Neutrophil (primary cell): ENCODE measurements around the gene PKHD1.

ENCODE experiments used
- H3K27ac ChIP-seq: fragments of 200-600 bp; sonication (generic); 2 replicates; pipeline ENCODE4 v1.5.1; 2016; ENCODE audit warnings: mild to moderate bottlenecking, moderate library complexity
- H3K27me3 ChIP-seq: fragments of 200-600 bp; sonication (generic); 2 replicates; pipeline ENCODE4 v1.6.0; 2016; ENCODE audit warnings: mild to moderate bottlenecking
- H3K36me3 ChIP-seq: fragments of 200-600 bp; sonication (generic); 2 replicates; pipeline ENCODE4 v1.5.1; 2017
- H3K4me1 ChIP-seq, 2 experiments: fragments of 200-600 bp in 1 of 2; sonication (generic) in 1 of 2; 1 replicate in 1 of 2; 2 replicates in 1 of 2; pipeline versions ENCODE4 v1.5.1 to v1.6.1; 2013 to 2016; ENCODE audit warnings: low read depth in 1 of 2, low read length in 1 of 2, mild to moderate bottlenecking in 1 of 2, moderate library complexity in 1 of 2; ENCODE audit not compliant: control insufficient read depth in 1 of 2, insufficient read depth in 1 of 2
- H3K4me3 ChIP-seq, 2 experiments: fragments of 200-600 bp in 1 of 2; sonication (generic) in 1 of 2; 1 replicate in 1 of 2; 2 replicates in 1 of 2; pipeline ENCODE4 v1.5.1; 2013 to 2016; ENCODE audit warnings: low read depth in 1 of 2, low read length in 1 of 2, mild to moderate bottlenecking in 1 of 2, moderate library complexity in 1 of 2
- H3K9me3 ChIP-seq: fragments of 200-600 bp; sonication (generic); 2 replicates; pipeline ENCODE4 v1.5.1; 2016
- CTCF ChIP-seq: fragments of 200-600 bp; sonication (generic); IDR thresholded peaks from 2 replicates; pipeline ENCODE4 v1.5.1; 2016; ENCODE audit warnings: antibody characterized with exemption

Gene PKHD1

GRCh38 chr6:51814418-51814817 lies 273.0 kb downstream of the PKHD1 start:
- Histone ChIP-seq H3K9me3 (no peaks in the 10 kb centered on the region), H3K4me3 (no peak overlapping the region), H3K27ac (no peak overlapping the region), H3K36me3 (no peaks in the 10 kb centered on the region), H3K27me3 (no peaks in the 10 kb centered on the region), H3K4me1 (no peaks in the 10 kb centered on the region)
- no peak for TF ChIP-seq CTCF

GRCh38 chr6:51813904-51814303 lies 273.5 kb downstream of the PKHD1 start:
- Histone ChIP-seq H3K27ac (no peak overlapping the region), H3K4me3 (no peak overlapping the region), H3K36me3 (no peaks in the 10 kb centered on the region), H3K27me3 (no peaks in the 10 kb centered on the region), H3K4me1 (no peaks in the 10 kb centered on the region), H3K9me3 (no peaks in the 10 kb centered on the region)
- no peak for TF ChIP-seq CTCF

- no peaks in the 10 kb centered on the region for H3K4me1 ChIP-seq
These were observed 275.2 kb downstream of the PKHD1 start for GRCh38 chr6:51812231-51812630.

GRCh38 chr6:51805517-51805916 lies 281.9 kb downstream of the PKHD1 start:
- H3K27ac ChIP-seq, result no peak overlapping the region
- H3K4me1 ChIP-seq, result no peaks in the 10 kb centered on the region
- TF ChIP-seq CTCF, result no peak
- H3K9me3 ChIP-seq, result no peaks in the 10 kb centered on the region
- no peak overlapping the region for H3K4me3 ChIP-seq
- no peaks in the 10 kb centered on the region for H3K27me3 ChIP-seq
- no peaks in the 10 kb centered on the region for H3K36me3 ChIP-seq

More at GRCh38 chr6:51812231-51812630, 275.2 kb downstream of the PKHD1 start:
- Histone ChIP-seq H3K4me3 (no peak overlapping the region), H3K9me3 (no peaks in the 10 kb centered on the region), H3K27me3 (no peaks in the 10 kb centered on the region), H3K27ac (no peak overlapping the region), H3K36me3 (no peaks in the 10 kb centered on the region)
- TF ChIP-seq CTCF, result no peak

- Histone ChIP-seq H3K27me3 (no peaks in the 10 kb centered on the region), H3K36me3 (no peaks in the 10 kb centered on the region), H3K27ac (no peak overlapping the region), H3K9me3 (no peaks in the 10 kb centered on the region), H3K4me3 (no peak overlapping the region), H3K4me1 (no peaks in the 10 kb centered on the region)
- no peak for TF ChIP-seq CTCF
These were observed 286.8 kb downstream of the PKHD1 start for GRCh38 chr6:51800603-51801002.

GRCh38 chr6:51793393-51793792 lies 294.0 kb downstream of the PKHD1 start:
- Histone ChIP-seq H3K9me3 (no peaks in the 10 kb centered on the region), H3K4me3 (no peak overlapping the region), H3K4me1 (no peaks in the 10 kb centered on the region), H3K27me3 (no peaks in the 10 kb centered on the region), H3K27ac (no peak overlapping the region), H3K36me3 (no peaks in the 10 kb centered on the region)
- no peak for TF ChIP-seq CTCF
